Measurements from ENCODE around the gene TMEM151B. TPM values are rescaled to one million over a fixed set of nuclear protein-coding genes. Genes with fewer than 3 reads are reported as not detected.
A peak's percentile ranks its signal among the peaks of the same experiment; 100 is the strongest.

Gene TMEM151B
- total RNA-seq, 1 experiment from 2014 or later = 9.9 TPM

- intact Hi-C loops (cut with micrococcal nuclease; ENCODE audit: unreplicated experiment) = no loop called here
- Histone ChIP-seq H3K36me3 (ENCODE audit: insufficient read depth, low read length, poor library complexity, severe bottlenecking) (no peaks in the 10 kb centered on the region), H3K27ac (ENCODE audit: low read depth, low read length, poor library complexity, severe bottlenecking) (no peak overlapping the region), H3K27me3 (replicated peaks; ENCODE audit: insufficient read depth, low read depth, low read length, poor library complexity) (peaks cover 19% of the 10 kb centered on the region), H3K9me3 (ENCODE audit: low read depth, low read length, poor library complexity, severe bottlenecking) (no peaks in the 10 kb centered on the region), H3K4me3 (ENCODE audit: low read depth, low read length, poor library complexity, severe bottlenecking) (no peak overlapping the region), H3K4me1 (ENCODE audit: insufficient read depth, low read length, poor library complexity, severe bottlenecking) (peaks cover 1% of the 10 kb centered on the region)
- ChIA-PET CTCF (no interaction called here), POLR2A (ENCODE audit: low non-redundant PET) (interaction anchor here (0.6 kb wide), 1 partner anchor 850 kb away, joined by 4 read pairs; no protein-coding TSS in a partner anchor)
- no peak for DNase-seq (ENCODE audit: low spot score)
- no peak for TF ChIP-seq CTCF (conservative IDR thresholded peaks at IDR 0.05; ENCODE audit: low read depth, low read length)
- no peak for TF ChIP-seq EZH2 (IDR thresholded peaks at IDR 0.05; ENCODE audit: borderline replicate concordance, low read depth, low read length, poor library complexity, severe bottlenecking)
- no TSS peak for BruUV-seq (replicated peaks)
Observed at GRCh38 chr6:44284121-44284520, 13.9 kb downstream of the TMEM151B start.

DNA sequence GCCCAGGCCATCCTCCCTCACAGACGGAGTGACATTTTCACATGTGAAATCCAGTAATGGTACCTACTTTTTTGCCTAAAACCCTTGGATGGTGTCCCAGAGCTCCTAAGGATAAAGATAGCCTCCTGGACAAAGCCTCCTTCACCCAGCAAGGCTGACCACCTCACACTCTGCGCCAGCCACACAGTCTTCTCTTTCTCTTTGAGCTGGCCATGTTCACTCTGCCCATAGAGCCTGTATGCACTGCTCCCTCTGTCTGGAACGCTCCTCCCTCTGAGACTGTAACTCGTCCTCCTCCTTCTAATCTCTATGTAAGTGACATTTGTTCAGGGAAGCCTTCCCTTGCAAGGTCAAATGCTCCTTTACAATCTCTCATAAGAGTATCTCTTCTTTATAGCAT is 14.6 kb downstream of the TMEM151B start:
- BruUV-seq (replicated peaks) = no TSS peak
- no peak overlapping the region for H3K27ac ChIP-seq (ENCODE audit: low read depth, low read length, poor library complexity, severe bottlenecking)
- intact Hi-C loops (cut with micrococcal nuclease; ENCODE audit: unreplicated experiment) = no loop called here
- no peaks in the 10 kb centered on the region for H3K4me1 ChIP-seq (ENCODE audit: insufficient read depth, low read length, poor library complexity, severe bottlenecking)
- H3K27me3 ChIP-seq (replicated peaks; ENCODE audit: insufficient read depth, low read depth, low read length, poor library complexity) = peaks cover 26% of the 10 kb centered on the region
- H3K4me3 ChIP-seq (ENCODE audit: low read depth, low read length, poor library complexity, severe bottlenecking) = no peak overlapping the region
- no peaks in the 10 kb centered on the region for H3K36me3 ChIP-seq (ENCODE audit: insufficient read depth, low read length, poor library complexity, severe bottlenecking)
- no peaks in the 10 kb centered on the region for H3K9me3 ChIP-seq (ENCODE audit: low read depth, low read length, poor library complexity, severe bottlenecking)
- no peak for DNase-seq (ENCODE audit: low spot score)
- no peak for TF ChIP-seq EZH2 (IDR thresholded peaks at IDR 0.05; ENCODE audit: borderline replicate concordance, low read depth, low read length, poor library complexity, severe bottlenecking)
- TF ChIP-seq CTCF (conservative IDR thresholded peaks at IDR 0.05; ENCODE audit: low read depth, low read length) = no peak
- ChIA-PET CTCF (no interaction called here), POLR2A (ENCODE audit: low non-redundant PET) (no interaction called here)

- peak; percentile 45 for DNase-seq (ENCODE audit: low spot score)
- intact Hi-C loops (cut with micrococcal nuclease; ENCODE audit: unreplicated experiment) = no loop called here
- H3K27ac ChIP-seq (ENCODE audit: low read depth, low read length, poor library complexity, severe bottlenecking) = no peak overlapping the region
- BruUV-seq (replicated peaks) = no TSS peak
- peaks cover 34% of the 10 kb centered on the region for H3K27me3 ChIP-seq (replicated peaks; ENCODE audit: insufficient read depth, low read depth, low read length, poor library complexity)
- ChIA-PET POLR2A (ENCODE audit: low non-redundant PET) (interaction anchor here (0.5 kb wide), 1 partner anchor 13 kb away, joined by 3 read pairs; no protein-coding TSS in a partner anchor), CTCF (no interaction called here)
- H3K4me1 ChIP-seq (ENCODE audit: insufficient read depth, low read length, poor library complexity, severe bottlenecking) = no peaks in the 10 kb centered on the region
- H3K36me3 ChIP-seq (ENCODE audit: insufficient read depth, low read length, poor library complexity, severe bottlenecking) = no peaks in the 10 kb centered on the region
- no peak overlapping the region for H3K4me3 ChIP-seq (ENCODE audit: low read depth, low read length, poor library complexity, severe bottlenecking)
- no peaks in the 10 kb centered on the region for H3K9me3 ChIP-seq (ENCODE audit: low read depth, low read length, poor library complexity, severe bottlenecking)
- TF ChIP-seq EZH2 (IDR thresholded peaks at IDR 0.05; ENCODE audit: borderline replicate concordance, low read depth, low read length, poor library complexity, severe bottlenecking) (no peak), CTCF (conservative IDR thresholded peaks at IDR 0.05; ENCODE audit: low read depth, low read length) (no peak)
Observed at GRCh38 chr6:44285552-44286284, 15.5 kb downstream of the TMEM151B start.
